Karpas-422 (cell line): ENCODE measurements around the gene LPP. TPM values are rescaled to one million over a fixed set of nuclear protein-coding genes. Genes with fewer than 3 reads are reported as not detected.

ENCODE experiments used
- DNase-seq: peaks from one replicate; pipeline ENCODE4 v3.0.0-alpha.2; 2015
- H2AFZ ChIP-seq: fragments of 200-600 bp; sonication (generic); 2 replicates; pipeline ENCODE4 v1.6.1; 2014; ENCODE audit warnings: antibody characterized with exemption, low read length, mixed read lengths
- H3K27ac ChIP-seq: fragments of 200-600 bp; sonication (generic); 2 replicates; pipeline ENCODE4 v1.5.1; 2014; ENCODE audit warnings: mild to moderate bottlenecking, low read length, moderate library complexity
- H3K27me3 ChIP-seq: fragments of 200-600 bp; sonication (generic); 2 replicates; pipeline ENCODE4 v1.6.1; 2014; ENCODE audit warnings: low read length, mixed read lengths
- H3K36me3 ChIP-seq: fragments of 200-600 bp; sonication (generic); 2 replicates; pipeline ENCODE4 v1.6.1; 2014; ENCODE audit warnings: low read length, mixed read lengths; ENCODE audit not compliant: insufficient read depth
- H3K4me1 ChIP-seq: fragments of 200-600 bp; sonication (generic); 2 replicates; pipeline ENCODE4 v1.6.1; 2014; ENCODE audit warnings: mild to moderate bottlenecking, low read length, mixed read lengths
- H3K4me2 ChIP-seq: fragments of 200-600 bp; sonication (generic); 2 replicates; pipeline ENCODE4 v1.6.1; 2014; ENCODE audit warnings: low read length, low read depth, mild to moderate bottlenecking; ENCODE audit not compliant: poor library complexity, severe bottlenecking
- H3K4me3 ChIP-seq: fragments of 200-600 bp; sonication (generic); 2 replicates; pipeline ENCODE4 v1.5.1; 2014; ENCODE audit warnings: mild to moderate bottlenecking, antibody characterized with exemption, low read length, mixed read lengths
- H3K79me2 ChIP-seq: fragments of 200-600 bp; sonication (generic); 2 replicates; pipeline ENCODE4 v1.6.1; 2014; ENCODE audit warnings: mild to moderate bottlenecking, low read length, mixed read lengths
- H3K9ac ChIP-seq: fragments of 200-600 bp; sonication (generic); 2 replicates; pipeline ENCODE4 v1.6.0; 2014; ENCODE audit warnings: low read length
- H3K9me2 ChIP-seq: fragments of 200-600 bp; sonication (generic), shearing (Covaris generic); replicated peaks from 2 replicates; pipeline ENCODE4 v1.6.0; 2014; ENCODE audit warnings: mild to moderate bottlenecking, low read length, moderate library complexity; ENCODE audit not compliant: insufficient read depth
- H3K9me3 ChIP-seq: fragments of 300-700, 200-600 bp; sonication (generic); 2 replicates; pipeline ENCODE4 v1.6.1; 2014; ENCODE audit warnings: low read length, mixed read lengths
- H4K20me1 ChIP-seq: fragments of 200-600 bp; sonication (generic); 2 replicates; pipeline ENCODE4 v1.6.1; 2014; ENCODE audit warnings: mild to moderate bottlenecking, antibody characterized with exemption, low read length, low read depth; ENCODE audit not compliant: insufficient read depth
- total RNA-seq: library from RNA; depleted of rRNA; stranded (reverse); fragments of >200 nt; shearing (Covaris generic); gene quantifications from 2 replicates; pipeline ENCODE4 v1.2.3, GENCODE V29; 2014; ENCODE audit warnings: low replicate concordance

The LPP gene
- total RNA-seq, 1 experiment from 2014 or later: 88.5 TPM

GRCh38 chr3:188509316-188509715 lies 355.4 kb downstream of the LPP start:
- Histone ChIP-seq H3K27me3 (no peaks in the 10 kb centered on the region), H4K20me1 (no peaks in the 10 kb centered on the region), H3K4me1 (peaks cover 2% of the 10 kb centered on the region; the same call in 1 of the 2 replicates), H3K36me3 (peaks cover 7% of the 10 kb centered on the region; the same call in 1 of the 2 replicates), H3K4me3 (no peak overlapping the region), H3K79me2 (no peaks in the 10 kb centered on the region), H3K4me2 (no peak overlapping the region), H2AFZ (no peak overlapping the region), H3K27ac (no peak overlapping the region), H3K9ac (no peak overlapping the region), H3K9me3 (peaks cover 6% of the 10 kb centered on the region), H3K9me2 (no peaks in the 10 kb centered on the region)
- no peak for DNase-seq

GRCh38 chr3:188510366-188510765 lies 356.4 kb downstream of the LPP start:
- Histone ChIP-seq H3K36me3 (no peaks in the 10 kb centered on the region), H4K20me1 (no peaks in the 10 kb centered on the region), H3K4me2 (no peak overlapping the region), H2AFZ (no peak overlapping the region), H3K27ac (no peak overlapping the region), H3K4me3 (no peak overlapping the region), H3K9me3 (no peaks in the 10 kb centered on the region), H3K79me2 (no peaks in the 10 kb centered on the region), H3K4me1 (peaks cover 2% of the 10 kb centered on the region; the same call in 1 of the 2 replicates), H3K27me3 (no peaks in the 10 kb centered on the region), H3K9me2 (no peaks in the 10 kb centered on the region), H3K9ac (no peak overlapping the region)
- no peak for DNase-seq

GRCh38 chr3:188513662-188514328 lies 359.8 kb downstream of the LPP start:
- Histone ChIP-seq H3K36me3 (no peaks in the 10 kb centered on the region), H3K4me2 (no peak overlapping the region), H3K4me1 (no peaks in the 10 kb centered on the region), H4K20me1 (no peaks in the 10 kb centered on the region), H3K27me3 (no peaks in the 10 kb centered on the region), H2AFZ (no peak overlapping the region), H3K27ac (no peak overlapping the region), H3K4me3 (no peak overlapping the region), H3K9me2 (no peaks in the 10 kb centered on the region), H3K9me3 (no peaks in the 10 kb centered on the region), H3K9ac (no peak overlapping the region), H3K79me2 (no peaks in the 10 kb centered on the region)
- DNase-seq: no peak

GRCh38 chr3:188516515-188516914 lies 362.6 kb downstream of the LPP start:
- peaks cover 5% of the 10 kb centered on the region for H3K4me1 ChIP-seq
- H3K9me2 ChIP-seq: no peaks in the 10 kb centered on the region
- no peaks in the 10 kb centered on the region for H3K9me3 ChIP-seq

GRCh38 chr3:188518416-188518815 lies 364.5 kb downstream of the LPP start:
- no peak overlapping the region for H3K4me2 ChIP-seq
- no peak overlapping the region for H2AFZ ChIP-seq
- no peaks in the 10 kb centered on the region for H3K36me3 ChIP-seq
- H3K27me3 ChIP-seq: no peaks in the 10 kb centered on the region
- H4K20me1 ChIP-seq: no peaks in the 10 kb centered on the region
- H3K27ac ChIP-seq: no peak overlapping the region
- H3K9me3 ChIP-seq: no peaks in the 10 kb centered on the region
- H3K4me1 ChIP-seq: peaks cover 5% of the 10 kb centered on the region
- H3K9me2 ChIP-seq: no peaks in the 10 kb centered on the region
- no peak for DNase-seq
- H3K4me3 ChIP-seq: no peak overlapping the region
- H3K9ac ChIP-seq: no peak overlapping the region
- H3K79me2 ChIP-seq: no peaks in the 10 kb centered on the region

More at GRCh38 chr3:188516515-188516914, 362.6 kb downstream of the LPP start:
- Histone ChIP-seq H3K4me2 (no peak overlapping the region), H3K27ac (no peak overlapping the region), H3K27me3 (no peaks in the 10 kb centered on the region), H3K4me3 (no peak overlapping the region), H2AFZ (no peak overlapping the region), H3K36me3 (no peaks in the 10 kb centered on the region), H3K9ac (no peak overlapping the region), H4K20me1 (no peaks in the 10 kb centered on the region), H3K79me2 (no peaks in the 10 kb centered on the region)
- no peak for DNase-seq

- H3K9me2 ChIP-seq: no peaks in the 10 kb centered on the region
- no peak overlapping the region for H3K4me2 ChIP-seq
- H3K36me3 ChIP-seq: no peaks in the 10 kb centered on the region
- no peak overlapping the region for H3K27ac ChIP-seq
- H3K9ac ChIP-seq: no peak overlapping the region
- no peaks in the 10 kb centered on the region for H4K20me1 ChIP-seq
- H3K4me3 ChIP-seq: no peak overlapping the region
- H2AFZ ChIP-seq: no peak overlapping the region
- no peaks in the 10 kb centered on the region for H3K79me2 ChIP-seq
- H3K9me3 ChIP-seq: no peaks in the 10 kb centered on the region
- peaks cover 5% of the 10 kb centered on the region for H3K4me1 ChIP-seq
- no peak for DNase-seq
- no peaks in the 10 kb centered on the region for H3K27me3 ChIP-seq
Measured at GRCh38 chr3:188518835-188519452, 365.0 kb downstream of the LPP start.

- H2AFZ ChIP-seq: no peak overlapping the region
- H3K4me1 ChIP-seq: peaks cover 5% of the 10 kb centered on the region
- no peaks in the 10 kb centered on the region for H3K27me3 ChIP-seq
- H3K27ac ChIP-seq: no peak overlapping the region
- H3K9ac ChIP-seq: no peak overlapping the region
- H3K9me2 ChIP-seq: no peaks in the 10 kb centered on the region
- no peak overlapping the region for H3K4me2 ChIP-seq
- no peaks in the 10 kb centered on the region for H3K9me3 ChIP-seq
- no peaks in the 10 kb centered on the region for H3K79me2 ChIP-seq
- H3K4me3 ChIP-seq: no peak overlapping the region
- H3K36me3 ChIP-seq: no peaks in the 10 kb centered on the region
- no peaks in the 10 kb centered on the region for H4K20me1 ChIP-seq
- no peak for DNase-seq
Measured at GRCh38 chr3:188520466-188520865, 366.5 kb downstream of the LPP start.

- Histone ChIP-seq H3K9me3 (no peaks in the 10 kb centered on the region), H4K20me1 (no peaks in the 10 kb centered on the region), H3K27me3 (no peaks in the 10 kb centered on the region), H3K4me1 (peaks cover 5% of the 10 kb centered on the region), H3K9ac (no peak overlapping the region), H2AFZ (no peak overlapping the region), H3K36me3 (no peaks in the 10 kb centered on the region), H3K79me2 (no peaks in the 10 kb centered on the region), H3K27ac (no peak overlapping the region), H3K9me2 (no peaks in the 10 kb centered on the region), H3K4me2 (no peak overlapping the region), H3K4me3 (no peak overlapping the region)
- DNase-seq: no peak
Measured at GRCh38 chr3:188522115-188522514, 368.2 kb downstream of the LPP start.
